Effector memory CD8-positive, alpha-beta T cell (primary cell): Measurements from ENCODE around the gene RNU11.

Experiments
- ATAC-seq: fragments of 150-1000 bp; cut with Tn5 transposase; replicated peaks from 2 replicates; pipeline ENCODE4 v1.10.0; 2021; ENCODE audit warnings: mild to moderate bottlenecking, moderate library complexity
- DNase-seq, 3 experiments: peaks; one replicate each; pipeline ENCODE4 v3.0.0; 2021
- H3K27ac Mint-ChIP-seq, 2 donors: one replicate each; pipeline ENCODE4 v1.8.0; 2022; ENCODE audit warnings: mild to moderate bottlenecking in 2 of 2, mixed read lengths in 2 of 2, moderate library complexity in 2 of 2
- H3K27me3 Mint-ChIP-seq, 2 donors: one replicate each; pipeline ENCODE4 v1.8.0; 2022; ENCODE audit warnings: mixed read lengths in 2 of 2
- H3K36me3 Mint-ChIP-seq: one replicate; pipeline ENCODE4 v1.8.0; 2022; ENCODE audit warnings: mild to moderate bottlenecking, moderate library complexity, mixed read lengths; ENCODE audit not compliant: insufficient read depth
- H3K4me1 Mint-ChIP-seq, 2 donors: one replicate each; pipeline ENCODE4 v1.8.0; 2022; ENCODE audit warnings: low read depth in 2 of 2, mixed read lengths in 2 of 2
- H3K4me3 Mint-ChIP-seq, 2 donors: one replicate each; pipeline ENCODE4 v1.8.0; 2022; ENCODE audit warnings: mild to moderate bottlenecking in 2 of 2, mixed read lengths in 2 of 2, moderate library complexity in 2 of 2
- H3K9me3 Mint-ChIP-seq, 2 donors: one replicate each; pipeline ENCODE4 v1.8.0; 2022; ENCODE audit warnings: mixed read lengths in 2 of 2
- total RNA-seq, 9 experiments: gene quantifications; one replicate each; lab custom pipeline; 2026; lab: John Stamatoyannopoulos, UW

Gene RNU11
- 0.06 to 1.3 (median 0.17) reads per million in 9 experiments for total RNA-seq

DNA sequence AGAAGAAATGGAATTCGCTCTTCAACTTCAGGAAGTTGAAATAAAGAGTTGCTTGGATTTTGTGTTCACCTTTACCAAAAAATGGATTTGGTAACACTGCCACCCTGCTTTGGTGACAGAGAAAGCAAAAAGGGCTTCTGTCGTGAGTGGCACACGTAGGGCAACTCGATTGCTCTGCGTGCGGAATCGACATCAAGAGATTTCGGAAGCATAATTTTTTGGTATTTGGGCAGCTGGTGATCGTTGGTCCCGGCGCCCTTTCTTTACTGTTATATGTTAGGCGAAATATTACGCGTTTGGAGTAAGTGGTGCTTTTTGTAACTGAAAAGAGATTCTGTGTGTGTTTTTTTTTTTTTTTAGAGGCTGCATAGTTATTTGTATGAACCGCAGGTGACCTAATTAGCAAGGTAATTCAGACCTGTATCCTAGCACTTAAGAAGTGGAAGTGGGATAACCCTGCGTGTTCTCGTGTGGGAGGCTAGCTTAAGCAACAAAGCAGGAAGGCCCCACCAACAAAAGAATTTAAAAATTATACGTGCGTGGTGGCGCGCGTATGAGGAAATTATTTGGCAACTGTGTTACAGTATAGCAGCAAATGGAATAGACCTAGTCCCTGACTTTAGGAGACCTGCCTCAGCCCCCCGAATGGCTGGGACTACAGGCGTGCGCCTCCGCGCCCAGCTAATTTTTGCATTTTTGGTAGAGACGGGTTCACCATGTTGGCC, at the start of gene RNU11:
TSS of gene RNU11 (plus strand) at position 127 of the 725 bp plus-strand sequence.
- peak; percentile 87 to 90 (median 87) for DNase-seq
- Mint-ChIP-seq H3K27me3 (no peaks in the 10 kb centered on the region), H3K4me3 (peak within 1 kb of the TSS; percentile 78 to 85), H3K9me3 (no peaks in the 10 kb centered on the region), H3K27ac (peak within 1 kb of the TSS; percentile 100), H3K36me3 (peaks cover 31% of the 10 kb centered on the region), H3K4me1 (peaks cover 21 to 27% of the 10 kb centered on the region in 2 donors)
- peak; percentile 77 for ATAC-seq

DNA sequence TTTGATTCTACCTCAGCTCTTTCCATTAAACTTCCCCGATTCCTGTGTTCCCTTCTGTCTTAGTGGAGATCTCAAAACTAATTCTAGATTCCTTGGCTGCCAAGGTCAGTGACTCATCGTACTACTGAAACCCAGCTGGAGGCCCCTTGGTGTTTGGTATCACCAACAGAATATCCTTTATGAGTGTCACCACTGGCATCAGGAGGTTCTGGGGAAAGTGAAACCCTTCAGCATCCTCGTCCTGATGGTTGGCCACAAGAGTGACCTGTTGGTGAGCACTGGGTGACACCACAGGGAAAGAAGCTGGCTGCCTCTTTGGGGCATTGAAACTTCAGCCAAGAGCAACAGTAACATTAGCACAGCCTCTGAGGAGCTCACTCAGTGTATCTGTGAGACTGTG, 46.7 kb upstream of the RNU11 start:
- peaks cover 27% of the 10 kb centered on the region for H3K36me3 Mint-ChIP-seq
- H3K27ac Mint-ChIP-seq: no peak overlapping the region

DNA sequence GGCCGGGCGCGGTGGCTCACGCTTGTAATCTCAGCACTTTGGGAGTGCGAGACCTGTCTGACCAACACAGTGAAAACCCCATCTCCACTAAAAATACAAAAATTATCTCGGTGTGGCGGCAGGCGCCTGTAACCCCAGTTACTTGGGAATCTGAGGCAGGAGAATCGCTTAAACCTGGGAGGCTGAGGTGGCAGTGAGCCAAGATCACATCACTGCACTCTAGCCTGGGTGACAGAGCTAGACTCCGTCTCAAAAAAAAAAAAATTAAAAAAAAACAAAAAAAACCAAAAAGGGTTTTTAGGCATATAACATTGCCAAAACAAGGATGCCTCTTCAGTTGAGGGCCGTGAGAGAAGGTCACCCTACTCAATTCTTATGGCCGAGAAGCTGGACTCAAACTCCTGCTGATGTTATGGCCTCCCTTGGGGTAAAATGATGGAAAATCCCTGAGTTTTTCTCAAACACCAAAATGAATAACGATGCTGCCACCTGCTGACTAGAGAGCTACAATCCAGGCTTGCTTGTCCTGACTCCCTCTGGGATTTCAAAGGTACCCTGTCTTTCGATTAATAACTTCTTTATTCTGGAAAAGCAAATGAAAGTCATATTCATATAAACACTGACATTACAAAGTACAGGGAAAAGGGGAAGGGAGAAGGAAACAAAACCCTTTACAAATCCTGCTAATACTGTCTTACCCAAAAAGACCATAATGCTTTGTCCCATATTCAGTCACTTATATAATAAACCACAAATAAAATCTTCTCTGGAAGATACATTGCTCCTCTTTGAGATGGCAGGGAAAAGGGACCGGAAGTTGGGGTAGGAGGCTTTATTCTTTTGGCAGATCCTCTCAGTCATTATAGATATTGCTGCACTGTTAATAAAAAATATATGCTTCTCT, 45.6 kb upstream of the RNU11 start:
- Mint-ChIP-seq H3K27ac (peak overlapping the region in 1 of 2 donors; percentile 28), H3K9me3 (no peaks in the 10 kb centered on the region), H3K4me1 (no peaks in the 10 kb centered on the region), H3K27me3 (no peaks in the 10 kb centered on the region), H3K4me3 (no peak overlapping the region), H3K36me3 (peaks cover 35% of the 10 kb centered on the region)
- no peak for ATAC-seq
- DNase-seq: peak in 1 of 3 experiments; percentile 17

More for the DNA sequence above, 46.7 kb upstream of the RNU11 start:
- ATAC-seq (no peak), DNase-seq (no peak)
- Mint-ChIP-seq H3K27me3 (no peaks in the 10 kb centered on the region), H3K4me3 (no peak overlapping the region), H3K9me3 (no peaks in the 10 kb centered on the region), H3K4me1 (no peaks in the 10 kb centered on the region)

DNA sequence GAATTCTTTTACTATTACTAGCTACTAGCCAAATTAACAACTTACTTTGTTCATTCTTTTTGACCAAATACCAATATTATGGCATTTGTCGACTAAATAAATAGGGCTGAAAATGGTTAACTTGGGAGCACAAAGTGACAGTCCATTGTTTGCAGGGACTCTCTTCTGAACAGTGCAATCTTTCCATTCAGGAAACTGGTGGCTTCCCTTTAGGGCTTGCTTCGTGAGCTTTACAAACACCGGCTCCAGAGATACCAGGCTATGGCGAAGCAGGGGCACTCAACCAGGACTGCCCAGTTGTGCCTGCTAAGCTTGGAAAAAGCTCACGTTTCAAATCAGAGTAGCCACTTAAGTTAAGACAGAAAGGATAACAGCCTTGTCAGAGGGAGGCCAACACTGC, 44.0 kb upstream of the RNU11 start:
- no peak for ATAC-seq
- Mint-ChIP-seq H3K36me3 (peaks cover 46% of the 10 kb centered on the region), H3K9me3 (no peaks in the 10 kb centered on the region), H3K4me3 (no peak overlapping the region), H3K27ac (no peak overlapping the region), H3K27me3 (no peaks in the 10 kb centered on the region), H3K4me1 (no peaks in the 10 kb centered on the region)
- no peak for DNase-seq

DNA sequence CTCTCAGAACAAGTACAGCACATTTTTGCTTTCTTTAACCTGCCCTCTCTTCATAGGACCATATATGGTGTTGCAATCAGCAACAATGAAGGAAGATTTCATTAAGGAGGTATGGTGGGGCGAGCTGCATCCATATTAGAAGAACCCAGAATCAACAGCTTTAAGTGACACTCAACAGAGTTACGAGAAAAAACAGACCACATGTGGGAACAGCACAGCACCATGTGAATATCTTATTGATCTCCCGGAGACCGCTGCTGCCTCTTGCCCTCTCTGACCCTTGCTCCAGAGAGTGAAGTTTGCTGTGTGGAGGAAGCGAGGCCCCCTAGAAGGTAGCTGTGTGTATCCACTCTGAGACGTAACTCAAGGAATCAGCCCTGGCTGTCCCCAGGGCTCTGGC, 43.4 kb upstream of the RNU11 start:
- H3K27me3 Mint-ChIP-seq: no peaks in the 10 kb centered on the region
- no peak overlapping the region for H3K4me3 Mint-ChIP-seq
- H3K27ac Mint-ChIP-seq: no peak overlapping the region
- no peaks in the 10 kb centered on the region for H3K9me3 Mint-ChIP-seq
- no peak for DNase-seq
- no peak for ATAC-seq
- H3K4me1 Mint-ChIP-seq: no peaks in the 10 kb centered on the region
- peaks cover 52% of the 10 kb centered on the region for H3K36me3 Mint-ChIP-seq

DNA sequence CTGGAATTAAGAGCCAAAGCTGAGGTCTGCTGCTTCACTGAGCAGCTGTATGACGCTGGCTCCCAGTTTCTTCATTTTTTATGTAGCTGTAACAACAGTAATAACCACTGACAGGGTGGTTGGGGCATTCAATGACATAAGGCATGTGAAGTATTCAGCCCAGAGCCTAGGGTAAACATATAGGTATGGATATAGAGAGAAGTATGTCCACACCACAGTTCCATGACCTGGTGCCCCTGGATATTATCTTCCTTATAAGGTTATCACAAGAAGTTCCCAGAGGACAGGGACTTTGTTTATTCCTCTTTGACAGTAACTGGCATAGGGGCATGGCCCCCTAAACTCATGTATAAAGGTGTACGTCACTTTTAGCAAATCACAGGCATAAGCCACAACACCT, 41.6 kb upstream of the RNU11 start:
- DNase-seq (no peak), ATAC-seq (no peak)
- H3K36me3 Mint-ChIP-seq: peaks cover 65% of the 10 kb centered on the region
- no peak overlapping the region for H3K4me3 Mint-ChIP-seq
- H3K9me3 Mint-ChIP-seq: no peaks in the 10 kb centered on the region
- no peaks in the 10 kb centered on the region for H3K27me3 Mint-ChIP-seq
- H3K4me1 Mint-ChIP-seq: no peaks in the 10 kb centered on the region
- no peak overlapping the region for H3K27ac Mint-ChIP-seq

DNA sequence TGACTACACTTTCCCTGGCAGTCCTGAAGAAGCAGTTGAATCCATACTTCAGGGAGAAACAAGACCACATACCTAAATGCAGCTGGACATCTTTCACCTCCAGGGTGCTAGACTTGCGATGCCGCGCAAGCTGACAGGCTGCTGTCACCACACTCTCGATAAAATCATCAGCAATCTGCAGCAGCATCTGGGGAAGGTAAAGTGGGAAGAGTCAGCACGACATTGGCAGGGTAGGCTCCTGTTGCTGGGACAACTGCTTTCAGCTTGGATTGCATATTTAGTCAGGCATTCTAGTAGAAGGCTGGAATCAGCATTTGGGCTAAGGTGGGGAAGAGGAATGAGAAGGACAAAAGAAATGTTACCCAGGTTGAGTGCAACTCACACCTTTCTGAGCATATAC, 35.2 kb upstream of the RNU11 start:
- DNase-seq (no peak), ATAC-seq (no peak)
- Mint-ChIP-seq H3K36me3 (peaks cover 73% of the 10 kb centered on the region), H3K4me3 (no peak overlapping the region), H3K4me1 (no peaks in the 10 kb centered on the region), H3K9me3 (no peaks in the 10 kb centered on the region), H3K27me3 (no peaks in the 10 kb centered on the region), H3K27ac (no peak overlapping the region)

DNA sequence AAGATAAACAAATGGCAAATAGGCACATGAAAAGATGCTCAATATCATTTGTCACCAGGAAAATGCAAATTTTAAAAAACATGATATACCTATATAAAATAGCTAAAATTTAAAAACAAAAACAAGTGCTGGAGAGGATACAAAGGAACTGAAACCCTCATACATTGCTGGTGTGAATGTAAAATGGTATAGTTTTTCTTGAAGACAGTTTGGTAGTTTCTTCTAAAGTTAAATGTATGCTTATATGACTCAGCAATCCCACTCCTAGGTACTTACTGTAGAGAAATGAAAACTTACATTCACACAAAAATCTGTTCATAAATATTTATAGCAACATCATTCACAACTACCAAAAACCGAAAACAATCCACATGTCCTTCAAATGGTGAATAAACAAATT, 16.7 kb upstream of the RNU11 start:
- no peak for DNase-seq
- no peak overlapping the region for H3K27ac Mint-ChIP-seq
- peaks cover 10% of the 10 kb centered on the region for H3K36me3 Mint-ChIP-seq
- H3K4me1 Mint-ChIP-seq: peaks cover 5% of the 10 kb centered on the region in 2 donors
- no peaks in the 10 kb centered on the region for H3K9me3 Mint-ChIP-seq
- no peak overlapping the region for H3K4me3 Mint-ChIP-seq
- H3K27me3 Mint-ChIP-seq: no peaks in the 10 kb centered on the region
- ATAC-seq: no peak

DNA sequence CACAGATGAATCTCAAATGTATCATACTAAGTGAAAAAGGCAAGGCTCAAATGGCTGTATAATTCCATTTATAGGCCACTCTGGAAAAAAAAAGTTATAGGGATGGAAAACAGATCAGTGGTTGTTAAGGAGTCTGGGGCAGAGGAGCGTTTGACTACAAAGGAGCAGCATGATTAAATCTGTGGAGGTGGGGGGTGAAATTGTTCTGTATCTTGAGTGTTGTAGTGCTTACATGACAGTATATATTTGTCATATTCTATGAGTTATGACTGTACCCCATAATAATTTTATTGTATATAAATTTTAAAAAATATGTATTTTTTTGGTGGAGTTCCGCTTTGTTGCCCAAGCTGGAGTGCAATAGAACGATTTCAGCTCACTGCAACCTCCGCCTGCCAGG, 15.8 kb upstream of the RNU11 start:
- no peak for ATAC-seq
- Mint-ChIP-seq H3K27ac (no peak overlapping the region), H3K36me3 (peaks cover 10% of the 10 kb centered on the region), H3K27me3 (no peaks in the 10 kb centered on the region), H3K9me3 (no peaks in the 10 kb centered on the region), H3K4me3 (no peak overlapping the region), H3K4me1 (peaks cover 5% of the 10 kb centered on the region in 2 donors)
- DNase-seq: no peak

DNA sequence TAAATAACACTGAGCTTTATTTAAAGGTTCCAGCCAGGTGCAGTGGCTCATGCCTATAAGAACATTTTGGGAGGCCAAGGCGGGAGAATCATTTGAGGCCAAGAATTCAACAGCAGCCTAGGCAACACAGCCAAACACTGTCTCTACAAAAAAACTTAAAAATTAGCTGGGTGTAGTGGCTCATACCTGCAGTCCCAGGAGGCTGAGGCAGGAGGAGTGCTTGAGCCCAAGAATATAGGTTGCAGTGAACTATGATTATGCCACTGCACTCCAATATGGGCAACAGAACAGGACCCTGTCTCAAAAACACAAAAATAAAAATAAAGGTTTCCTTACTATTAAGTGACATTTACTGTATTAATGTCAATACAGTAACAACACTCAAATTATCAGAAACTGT, 7.6 kb upstream of the RNU11 start:
- DNase-seq (peak in 2 of 3 experiments; percentile 12 to 20), ATAC-seq (no peak)
- Mint-ChIP-seq H3K4me1 (peaks cover 27 to 39% of the 10 kb centered on the region in 2 donors), H3K27me3 (no peaks in the 10 kb centered on the region), H3K9me3 (no peaks in the 10 kb centered on the region), H3K4me3 (peak overlapping the region; percentile 95 to 96), H3K27ac (peak overlapping the region in 1 of 2 donors; percentile 97), H3K36me3 (peaks cover 16% of the 10 kb centered on the region)

DNA sequence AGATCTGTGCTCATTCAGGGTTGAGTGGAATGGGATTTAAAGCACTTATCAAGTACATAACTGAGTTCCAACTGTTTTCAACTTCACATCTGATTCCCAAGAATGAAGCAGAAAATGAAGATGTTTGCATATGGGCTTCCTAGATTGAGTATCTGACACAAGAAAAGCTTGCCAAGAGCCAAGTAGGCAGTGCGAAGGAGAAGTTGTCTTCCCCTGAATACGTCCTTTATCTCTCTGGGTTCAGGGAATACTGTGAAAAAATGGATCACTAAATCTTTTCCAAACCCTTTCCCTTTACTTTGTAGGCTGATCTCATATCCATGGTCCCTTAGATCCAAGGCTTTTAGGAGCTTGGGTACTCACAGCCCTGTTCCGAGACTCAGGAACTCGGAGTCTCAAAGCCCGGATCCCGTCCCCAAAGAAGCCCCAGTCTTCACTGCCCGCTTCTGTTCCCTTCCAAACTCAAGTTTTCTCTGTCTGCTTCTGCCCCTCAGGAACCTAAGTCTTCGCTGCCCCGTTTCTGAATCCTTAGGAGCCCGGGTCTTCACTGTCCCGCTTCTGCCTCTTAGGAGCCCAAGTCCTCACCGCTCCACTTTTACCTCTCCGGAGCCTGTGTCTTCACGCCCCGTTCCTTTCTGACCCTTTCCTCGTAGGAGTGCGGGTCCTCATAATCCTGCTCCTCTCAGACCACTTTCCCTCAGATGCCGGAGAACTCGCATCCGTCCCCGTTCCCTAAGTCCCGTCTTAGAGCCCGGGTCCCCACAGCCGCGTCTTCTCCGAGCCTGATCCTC, 6.1 kb upstream of the RNU11 start:
- H3K27me3 Mint-ChIP-seq: no peaks in the 10 kb centered on the region

DNA sequence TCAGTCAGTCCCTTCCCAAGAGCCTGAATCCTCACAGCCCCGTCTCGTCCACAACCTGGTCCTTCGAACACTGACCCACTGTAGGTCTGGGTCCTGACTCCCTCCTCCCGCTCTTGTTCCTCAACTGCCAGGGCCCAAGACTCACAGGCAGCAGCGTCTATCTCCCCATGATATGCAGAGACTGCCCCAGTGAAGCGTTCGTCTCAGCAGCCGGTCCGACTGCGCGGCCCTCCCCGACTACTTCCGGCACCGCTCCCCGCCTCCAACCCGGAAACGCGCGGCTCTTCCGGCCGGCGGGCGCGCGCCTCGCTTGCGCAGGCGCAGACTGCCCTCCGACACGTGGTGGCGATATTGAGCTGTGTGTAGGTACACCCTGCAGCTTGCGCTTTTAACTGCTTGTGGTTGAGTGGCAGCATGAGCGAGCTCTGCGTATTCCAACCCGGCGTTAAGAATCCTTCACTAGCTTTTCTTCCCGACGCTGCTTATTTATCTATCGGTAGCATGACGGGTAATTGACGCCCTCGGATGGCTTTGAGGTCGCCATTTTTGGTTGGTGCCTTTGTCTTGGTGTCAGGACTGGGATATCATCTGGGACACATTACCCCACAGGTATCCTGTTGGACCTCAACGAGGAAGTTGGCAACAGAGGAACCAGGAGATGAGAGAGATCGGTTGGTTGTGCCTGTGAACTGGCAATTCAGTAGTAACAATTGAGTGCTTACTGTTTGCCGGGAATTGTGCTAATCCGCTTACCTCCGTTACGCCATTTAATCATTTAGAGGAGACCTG, 5.4 kb upstream of the RNU11 start, which contains the start of gene TAF12:
TSS of gene TAF12 (minus strand) at position 221 of the 789 bp plus-strand sequence. CDS start 20,986 bp downstream, outside the sequence.
- H3K9me3 Mint-ChIP-seq: no peaks in the 10 kb centered on the region
- peak; percentile 82 for ATAC-seq

More for the DNA sequence above, 6.1 kb upstream of the RNU11 start:
- Mint-ChIP-seq H3K4me3 (peak overlapping the region; percentile 95 to 96), H3K4me1 (peaks cover 24 to 39% of the 10 kb centered on the region in 2 donors), H3K9me3 (no peaks in the 10 kb centered on the region), H3K27ac (peak overlapping the region; percentile 96 to 97), H3K36me3 (peaks cover 16% of the 10 kb centered on the region)
- DNase-seq (no peak), ATAC-seq (peak; percentile 5)

More for the DNA sequence above, 5.4 kb upstream of the RNU11 start, which contains the start of gene TAF12:
- Mint-ChIP-seq H3K27me3 (no peaks in the 10 kb centered on the region), H3K27ac (peak within 1 kb of the TSS; percentile 96 to 97), H3K4me3 (peak within 1 kb of the TSS; percentile 95 to 96), H3K36me3 (peaks cover 24% of the 10 kb centered on the region), H3K4me1 (peaks cover 27 to 43% of the 10 kb centered on the region in 2 donors)
- peak; percentile 79 to 84 (median 84) for DNase-seq
